Mucosa of descending colon (tissue), 3 donors: Measurements from ENCODE around the gene CD93. TPM values are rescaled to one million over a fixed set of nuclear protein-coding genes. Genes with fewer than 3 reads are reported as not detected.

Experiments used
- ATAC-seq: fragments of 200-7000 bp; cut with Tn5 transposase; one replicate; pipeline ENCODE4 v1.9.1; 2020; ENCODE audit warnings: mild to moderate bottlenecking, moderate library complexity
- DNase-seq, 3 donors: peaks; one replicate each; pipeline ENCODE4 v3.0.0-alpha.2; 2020
- H3K36me3 ChIP-seq: fragments of 200-600 bp; one replicate; pipeline ENCODE4 v1.8.0; 2021; ENCODE audit warnings: low read depth, mild to moderate bottlenecking
- H3K4me1 ChIP-seq: fragments of 200-600 bp; one replicate; pipeline ENCODE4 v1.8.0; 2021; ENCODE audit warnings: low read depth, mild to moderate bottlenecking
- H3K4me3 ChIP-seq: fragments of 200-600 bp; one replicate; pipeline ENCODE4 v1.8.0; 2021; ENCODE audit warnings: mild to moderate bottlenecking
- H3K9me3 ChIP-seq: fragments of 200-600 bp; one replicate; pipeline ENCODE4 v1.8.0; 2021; ENCODE audit warnings: mild to moderate bottlenecking
- intact Hi-C, 2 donors: fragments of 100-400 bp; cut with DNase I in 1 of 2; cut with micrococcal nuclease in 1 of 2; formaldehyde crosslinking; loops; one replicate each; pipeline versions ENCODE4 v1.11.0 to v1.11.1; 2022; cut with DNase I, micrococcal nuclease
- total RNA-seq, 3 donors: library from RNA; stranded (reverse); fragmentation: NEBNext Ultra II Directional in 2 of 3; extraction: Animal tissue kit (Norgen Biotek cat#: 25700) in 2 of 3; gene quantifications; one replicate each; pipeline versions ENCODE4 v1.2.1 to v1.2.4, GENCODE V29; 2021 to 2023
- TF ChIP-seq, protein P1 (sequence below): fragments of 200-600 bp; IDR thresholded peaks from one replicate; pipeline ENCODE4 v1.8.0; 2022; ENCODE audit warnings: antibody characterized with exemption, mild to moderate bottlenecking
- donor health status: DM: no; HTN: no; CAD: no; lungs with moderate emphysema.
- donor health status: DM: no; HTN: no; CAD: no.
- donor health status: DM: no; HTN: yes; CAD: no.

The CD93 gene
- total RNA-seq, 3 donors from 2014 or later: 7.6 to 24.2 (median 20.1) TPM

DNA sequence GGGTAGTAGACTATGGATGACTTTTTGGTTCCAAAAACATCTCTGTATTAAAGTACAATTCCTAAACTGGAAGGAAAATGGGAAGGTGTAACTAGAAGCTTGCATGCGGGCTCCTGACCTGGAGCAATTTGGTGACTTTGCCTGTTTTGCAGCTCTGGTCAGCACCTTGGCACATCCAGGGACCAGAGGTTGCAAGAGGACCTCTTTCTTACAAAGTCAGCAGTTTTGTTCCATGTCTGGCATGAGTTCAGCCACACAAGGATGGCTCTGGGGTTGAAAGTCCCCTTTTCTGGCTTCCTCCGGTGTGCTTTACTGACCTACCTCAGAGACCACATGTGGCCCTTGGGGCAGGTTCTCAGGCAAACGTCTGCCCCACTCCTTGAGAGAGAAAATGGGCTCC is 22.7 kb upstream of the CD93 start:
- Histone ChIP-seq H3K4me1 (no peaks in the 10 kb centered on the region), H3K9me3 (no peaks in the 10 kb centered on the region), H3K4me3 (no peak overlapping the region), H3K36me3 (no peaks in the 10 kb centered on the region)
- intact Hi-C loops: no loop called here
- DNase-seq (no peak), ATAC-seq (no peak)
- TF ChIP-seq, protein P1, sequence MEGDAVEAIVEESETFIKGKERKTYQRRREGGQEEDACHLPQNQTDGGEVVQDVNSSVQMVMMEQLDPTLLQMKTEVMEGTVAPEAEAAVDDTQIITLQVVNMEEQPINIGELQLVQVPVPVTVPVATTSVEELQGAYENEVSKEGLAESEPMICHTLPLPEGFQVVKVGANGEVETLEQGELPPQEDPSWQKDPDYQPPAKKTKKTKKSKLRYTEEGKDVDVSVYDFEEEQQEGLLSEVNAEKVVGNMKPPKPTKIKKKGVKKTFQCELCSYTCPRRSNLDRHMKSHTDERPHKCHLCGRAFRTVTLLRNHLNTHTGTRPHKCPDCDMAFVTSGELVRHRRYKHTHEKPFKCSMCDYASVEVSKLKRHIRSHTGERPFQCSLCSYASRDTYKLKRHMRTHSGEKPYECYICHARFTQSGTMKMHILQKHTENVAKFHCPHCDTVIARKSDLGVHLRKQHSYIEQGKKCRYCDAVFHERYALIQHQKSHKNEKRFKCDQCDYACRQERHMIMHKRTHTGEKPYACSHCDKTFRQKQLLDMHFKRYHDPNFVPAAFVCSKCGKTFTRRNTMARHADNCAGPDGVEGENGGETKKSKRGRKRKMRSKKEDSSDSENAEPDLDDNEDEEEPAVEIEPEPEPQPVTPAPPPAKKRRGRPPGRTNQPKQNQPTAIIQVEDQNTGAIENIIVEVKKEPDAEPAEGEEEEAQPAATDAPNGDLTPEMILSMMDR: no peak

DNA sequence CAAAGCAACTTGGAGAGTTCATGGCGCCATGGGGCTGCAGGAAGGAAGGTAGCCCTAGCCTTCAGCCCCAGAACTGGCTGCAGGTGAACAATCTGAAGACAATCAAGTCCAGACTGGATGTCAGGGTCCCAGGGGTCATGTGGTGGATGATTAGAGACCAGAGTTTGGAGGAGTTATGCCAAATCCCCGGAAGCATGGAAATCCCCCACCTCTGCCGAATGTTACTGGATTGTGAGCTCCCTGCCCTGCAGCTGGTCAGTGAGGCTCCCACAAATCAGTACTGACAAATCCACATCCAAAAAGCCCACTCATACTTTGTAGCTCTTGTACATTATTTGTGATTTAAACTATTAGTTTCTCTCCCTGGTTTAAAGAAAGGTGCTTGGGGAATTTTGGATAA is 21.3 kb upstream of the CD93 start:
- no peak for DNase-seq
- H3K36me3 ChIP-seq: no peaks in the 10 kb centered on the region
- H3K4me1 ChIP-seq: no peaks in the 10 kb centered on the region
- no peak for ATAC-seq
- H3K4me3 ChIP-seq: no peak overlapping the region
- H3K9me3 ChIP-seq: no peaks in the 10 kb centered on the region
- TF ChIP-seq, protein P1: no peak
- intact Hi-C loops: no loop called here

DNA sequence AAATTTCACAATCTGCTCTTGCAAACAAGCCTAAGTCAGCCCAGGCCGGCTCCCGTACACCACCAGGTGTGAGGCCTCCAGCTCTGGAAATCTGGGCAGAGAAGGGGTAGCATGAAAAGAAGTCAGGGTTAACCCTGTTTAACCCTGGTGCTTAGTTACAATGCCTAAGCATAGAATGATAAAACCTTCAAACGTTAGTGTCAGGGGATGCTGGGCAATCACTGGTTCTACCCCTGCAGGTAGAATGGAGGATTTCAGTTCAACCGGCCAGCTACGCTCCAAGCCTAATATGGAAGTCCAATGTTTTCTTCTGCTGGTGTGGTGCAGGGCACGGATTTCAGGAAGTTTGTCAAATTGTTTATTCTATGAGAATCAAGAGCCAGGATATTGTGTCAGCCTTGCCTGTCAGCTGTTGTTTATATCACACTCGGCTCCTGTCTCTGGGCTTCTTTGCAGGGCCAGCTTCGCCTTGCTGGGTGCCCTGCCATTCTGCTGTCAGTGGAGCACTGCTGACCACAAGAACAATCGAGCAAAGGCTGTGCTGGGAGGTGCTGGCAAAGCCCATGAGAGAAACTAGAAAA is 20.2 kb upstream of the CD93 start:
- ATAC-seq: peak; percentile 53
- intact Hi-C loops: no loop called here
- H3K4me3 ChIP-seq: no peak overlapping the region

DNA sequence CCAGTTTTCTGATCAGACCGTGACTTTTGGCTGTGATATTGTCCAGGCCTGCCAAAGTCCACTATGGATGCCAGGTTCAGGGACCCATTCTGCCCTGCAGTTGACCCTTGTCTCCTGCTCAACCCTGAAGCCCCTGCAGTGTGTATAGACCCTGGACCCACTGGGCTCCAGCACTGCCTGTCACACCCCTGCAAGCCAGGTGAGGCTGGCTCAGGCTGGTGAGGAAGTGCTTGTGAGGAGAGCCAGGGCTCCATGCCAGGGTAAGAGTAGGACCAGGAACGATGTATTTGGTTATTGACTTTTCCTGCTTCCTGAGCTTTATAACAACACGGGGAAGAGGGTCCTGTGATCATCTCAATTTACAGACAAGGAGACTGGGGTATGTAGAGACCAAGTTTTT is 19.1 kb upstream of the CD93 start:
- H3K4me3 ChIP-seq: no peak overlapping the region
- H3K36me3 ChIP-seq: no peaks in the 10 kb centered on the region
- DNase-seq (no peak), ATAC-seq (no peak)
- TF ChIP-seq, protein P1: no peak
- H3K9me3 ChIP-seq: no peaks in the 10 kb centered on the region
- intact Hi-C loops: no loop called here
- no peaks in the 10 kb centered on the region for H3K4me1 ChIP-seq

More for the DNA sequence above, 20.2 kb upstream of the CD93 start:
- TF ChIP-seq, protein P1: no peak
- H3K9me3 ChIP-seq: no peaks in the 10 kb centered on the region
- no peaks in the 10 kb centered on the region for H3K36me3 ChIP-seq
- no peaks in the 10 kb centered on the region for H3K4me1 ChIP-seq
- peak in 1 of 3 donors; percentile 28 for DNase-seq

DNA sequence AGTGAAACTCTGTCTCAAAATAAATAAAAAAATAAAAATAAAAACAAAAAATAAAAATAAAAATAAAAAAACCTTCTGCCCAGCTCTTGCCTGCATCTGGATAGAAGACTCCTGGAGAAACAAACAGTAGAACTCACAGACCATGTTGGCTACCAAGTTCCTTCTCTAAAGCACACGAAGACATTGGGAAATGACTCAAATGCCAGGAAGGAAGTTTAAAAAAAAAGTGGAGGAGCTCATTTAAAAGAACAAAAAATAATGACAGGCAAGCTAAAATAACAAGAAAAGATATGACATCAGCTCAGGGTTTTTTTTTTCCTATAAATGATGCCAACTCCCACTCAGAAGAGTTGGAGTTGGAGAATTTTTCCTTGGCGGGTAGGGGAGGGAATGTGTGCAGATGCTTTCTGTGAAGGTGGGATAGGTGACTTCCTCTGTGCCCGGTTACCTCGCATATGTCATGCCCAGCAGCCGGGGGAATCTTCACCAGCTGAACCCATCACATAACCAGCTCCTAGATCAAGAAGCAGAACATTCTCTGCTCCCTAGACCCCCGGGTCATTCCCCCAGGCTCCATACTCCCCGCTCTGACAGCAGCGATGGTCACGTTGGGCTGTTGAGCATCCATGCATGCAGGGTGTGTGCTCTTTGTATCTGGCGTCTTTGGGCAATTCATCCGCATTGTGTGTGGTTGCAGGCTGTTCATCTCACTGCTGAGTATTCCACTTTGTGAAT is 17.3 kb upstream of the CD93 start:
- H3K4me1 ChIP-seq: no peaks in the 10 kb centered on the region
- no peak overlapping the region for H3K4me3 ChIP-seq
- intact Hi-C loops: no loop called here
- ATAC-seq (no peak), DNase-seq (no peak)
- no peaks in the 10 kb centered on the region for H3K36me3 ChIP-seq
- H3K9me3 ChIP-seq: no peaks in the 10 kb centered on the region
- TF ChIP-seq, protein P1: no peak
